Inflammatory macrophage treated with lipopolysaccharide for 1 hour (primary cell): Measurements from ENCODE around the gene KANSL1.
"Not testable (repeated sequence)": the region's sequence is repeated elsewhere in the genome, so short reads cannot be mapped to it uniquely, and the experiment has no call there.

Experiments
- DNase-seq, 2 donors: peaks; one replicate each; pipeline ENCODE4 v3.0.0-alpha.2; 2020 to 2022

Gene KANSL1

DNA sequence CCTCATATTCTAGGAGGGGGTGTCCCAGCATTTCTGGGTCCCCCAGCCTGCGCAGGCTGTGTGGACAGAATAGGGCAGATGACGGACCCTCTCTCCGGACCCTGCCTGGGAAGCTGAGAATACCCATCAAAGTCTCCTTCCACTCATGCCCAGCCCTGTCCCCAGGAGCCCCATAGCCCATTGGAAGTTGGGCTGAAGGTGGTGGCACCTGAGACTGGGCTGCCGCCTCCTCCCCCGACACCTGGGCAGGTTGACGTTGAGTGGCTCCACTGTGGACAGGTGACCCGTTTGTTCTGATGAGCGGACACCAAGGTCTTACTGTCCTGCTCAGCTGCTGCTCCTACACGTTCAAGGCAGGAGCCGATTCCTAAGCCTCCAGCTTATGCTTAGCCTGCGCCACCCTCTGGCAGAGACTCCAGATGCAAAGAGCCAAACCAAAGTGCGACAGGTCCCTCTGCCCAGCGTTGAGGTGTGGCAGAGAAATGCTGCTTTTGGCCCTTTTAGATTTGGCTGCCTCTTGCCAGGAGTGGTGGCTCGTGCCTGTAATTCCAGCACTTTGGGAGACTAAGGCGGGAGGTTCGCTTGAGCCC lies 182.5 kb downstream of the KANSL1 start:
- DNase-seq = no peak

DNA sequence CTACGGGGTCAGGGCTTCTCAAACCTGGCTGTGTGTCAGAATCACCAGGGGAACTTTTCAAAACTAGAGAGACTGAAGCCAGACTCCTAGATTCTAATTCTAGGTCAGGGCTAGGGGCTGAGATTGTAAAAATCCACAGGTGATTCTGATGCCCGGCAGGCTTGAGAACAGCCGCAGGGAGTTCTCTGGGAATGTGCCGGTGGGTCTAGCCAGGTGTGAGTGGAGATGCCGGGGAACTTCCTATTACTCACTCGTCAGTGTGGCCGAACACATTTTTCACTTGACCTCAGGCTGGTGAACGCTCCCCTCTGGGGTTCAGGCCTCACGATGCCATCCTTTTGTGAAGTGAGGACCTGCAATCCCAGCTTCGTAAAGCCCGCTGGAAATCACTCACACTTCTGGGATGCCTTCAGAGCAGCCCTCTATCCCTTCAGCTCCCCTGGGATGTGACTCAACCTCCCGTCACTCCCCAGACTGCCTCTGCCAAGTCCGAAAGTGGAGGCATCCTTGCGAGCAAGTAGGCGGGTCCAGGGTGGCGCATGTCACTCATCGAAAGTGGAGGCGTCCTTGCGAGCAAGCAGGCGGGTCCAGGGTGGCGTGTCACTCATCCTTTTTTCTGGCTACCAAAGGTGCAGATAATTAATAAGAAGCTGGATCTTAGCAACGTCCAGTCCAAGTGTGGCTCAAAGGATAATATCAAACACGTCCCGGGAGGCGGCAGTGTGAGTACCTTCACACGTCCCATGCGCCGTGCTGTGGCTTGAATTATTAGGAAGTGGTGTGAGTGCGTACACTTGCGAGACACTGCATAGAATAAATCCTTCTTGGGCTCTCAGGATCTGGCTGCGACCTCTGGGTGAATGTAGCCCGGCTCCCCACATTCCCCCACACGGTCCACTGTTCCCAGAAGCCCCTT lies 183.3 kb downstream of the KANSL1 start:
- no peak for DNase-seq

DNA sequence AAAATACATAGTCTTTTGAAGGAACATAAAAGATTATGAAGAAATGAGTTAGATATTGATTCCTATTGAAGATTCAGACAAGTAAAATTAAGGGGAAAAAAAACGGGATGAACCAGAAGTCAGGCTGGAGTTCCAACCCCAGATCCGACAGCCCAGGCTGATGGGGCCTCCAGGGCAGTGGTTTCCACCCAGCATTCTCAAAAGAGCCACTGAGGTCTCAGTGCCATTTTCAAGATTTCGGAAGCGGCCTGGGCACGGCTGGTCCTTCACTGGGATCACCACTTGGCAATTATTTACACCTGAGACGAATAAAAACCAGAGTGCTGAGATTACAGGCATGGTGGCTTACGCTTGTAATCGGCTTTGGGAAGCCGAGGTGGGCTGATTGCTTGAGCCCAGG lies 184.6 kb downstream of the KANSL1 start:
- DNase-seq = no peak

DNA sequence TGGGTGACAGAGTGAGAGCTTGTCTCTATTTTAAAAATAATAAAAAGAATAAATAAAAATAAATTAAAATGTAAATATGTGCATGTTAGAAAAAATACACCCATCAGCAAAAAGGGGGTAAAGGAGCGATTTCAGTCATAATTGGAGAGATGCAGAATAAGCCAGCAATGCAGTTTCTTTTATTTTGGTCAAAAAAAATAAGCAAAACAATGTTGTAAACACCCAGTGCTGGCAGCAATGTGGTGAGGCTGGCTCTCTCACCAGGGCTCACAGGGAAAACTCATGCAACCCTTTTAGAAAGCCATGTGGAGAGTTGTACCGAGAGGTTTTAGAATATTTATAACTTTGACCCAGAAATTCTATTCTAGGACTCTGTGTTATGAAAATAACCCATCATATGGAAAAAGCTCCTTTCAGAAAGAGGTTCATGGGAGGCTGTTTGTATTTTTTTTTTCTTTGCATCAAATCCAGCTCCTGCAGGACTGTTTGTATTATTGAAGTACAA lies 185.7 kb downstream of the KANSL1 start:
- no peak for DNase-seq

DNA sequence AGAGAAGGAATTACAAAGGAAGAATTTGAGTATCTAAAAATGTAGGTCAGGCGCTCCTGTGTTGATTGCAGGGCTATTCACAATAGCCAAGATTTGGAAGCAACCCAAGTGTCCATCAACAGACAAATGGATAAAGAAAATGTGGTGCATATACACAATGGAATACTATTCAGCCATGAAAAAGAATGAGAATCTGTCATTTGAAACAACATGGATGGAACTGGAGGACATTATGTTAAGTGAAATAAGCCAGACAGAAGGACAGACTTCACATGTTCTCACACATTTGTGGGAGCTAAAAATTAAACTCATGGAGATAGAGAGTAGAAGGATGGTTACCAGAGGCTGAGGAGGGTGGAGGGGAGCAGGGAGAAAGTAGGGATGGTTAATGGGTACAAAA lies 187.1 kb downstream of the KANSL1 start:
- DNase-seq = not testable (repeated sequence)

DNA sequence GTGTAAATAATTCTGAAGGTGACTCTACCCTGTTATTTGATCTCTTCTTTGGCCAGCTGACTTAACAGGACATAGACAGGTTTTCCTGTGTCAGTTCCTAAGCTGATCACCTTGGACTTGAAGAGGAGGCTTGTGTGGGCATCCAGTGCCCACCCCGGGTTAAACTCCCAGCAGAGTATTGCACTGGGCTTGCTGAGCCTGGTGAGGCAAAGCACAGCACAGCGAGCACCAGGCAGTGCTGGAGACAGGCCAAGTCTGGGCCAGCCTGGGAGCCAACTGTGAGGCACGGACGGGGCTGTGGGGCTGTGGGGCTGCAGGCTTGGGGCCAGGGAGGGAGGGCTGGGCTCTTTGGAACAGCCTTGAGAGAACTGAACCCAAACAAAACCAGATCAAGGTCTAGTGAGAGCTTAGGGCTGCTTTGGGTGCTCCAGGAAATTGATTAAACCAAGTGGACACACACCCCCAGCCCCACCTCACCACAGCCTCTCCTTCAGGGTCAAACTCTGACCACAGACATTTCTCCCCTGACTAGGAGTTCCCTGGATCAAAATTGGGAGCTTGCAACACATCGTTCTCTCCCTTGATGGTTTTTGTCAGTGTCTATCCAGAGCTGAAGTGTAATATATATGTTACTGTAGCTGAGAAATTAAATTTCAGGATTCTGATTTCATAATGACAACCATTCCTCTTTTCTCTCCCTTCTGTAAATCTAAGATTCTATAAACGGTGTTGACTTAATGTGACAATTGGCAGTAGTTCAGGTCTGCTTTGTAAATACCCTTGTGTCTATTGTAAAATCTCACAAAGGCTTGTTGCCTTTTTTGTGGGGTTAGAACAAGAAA lies 189.1 kb downstream of the KANSL1 start:
- DNase-seq = no peak

DNA sequence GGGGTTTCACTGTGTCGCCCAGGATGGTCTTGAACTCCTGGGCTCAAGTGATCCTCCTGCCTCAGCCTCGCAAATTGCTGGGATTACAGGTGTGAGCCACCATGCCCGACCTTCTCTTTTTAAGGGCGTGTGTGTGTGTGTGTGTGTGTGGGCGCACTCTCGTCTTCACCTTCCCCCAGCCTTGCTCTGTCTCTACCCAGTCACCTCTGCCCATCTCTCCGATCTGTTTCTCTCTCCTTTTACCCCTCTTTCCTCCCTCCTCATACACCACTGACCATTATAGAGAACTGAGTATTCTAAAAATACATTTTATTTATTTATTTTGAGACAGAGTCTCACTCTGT lies 190.3 kb downstream of the KANSL1 start:
- no peak for DNase-seq

DNA sequence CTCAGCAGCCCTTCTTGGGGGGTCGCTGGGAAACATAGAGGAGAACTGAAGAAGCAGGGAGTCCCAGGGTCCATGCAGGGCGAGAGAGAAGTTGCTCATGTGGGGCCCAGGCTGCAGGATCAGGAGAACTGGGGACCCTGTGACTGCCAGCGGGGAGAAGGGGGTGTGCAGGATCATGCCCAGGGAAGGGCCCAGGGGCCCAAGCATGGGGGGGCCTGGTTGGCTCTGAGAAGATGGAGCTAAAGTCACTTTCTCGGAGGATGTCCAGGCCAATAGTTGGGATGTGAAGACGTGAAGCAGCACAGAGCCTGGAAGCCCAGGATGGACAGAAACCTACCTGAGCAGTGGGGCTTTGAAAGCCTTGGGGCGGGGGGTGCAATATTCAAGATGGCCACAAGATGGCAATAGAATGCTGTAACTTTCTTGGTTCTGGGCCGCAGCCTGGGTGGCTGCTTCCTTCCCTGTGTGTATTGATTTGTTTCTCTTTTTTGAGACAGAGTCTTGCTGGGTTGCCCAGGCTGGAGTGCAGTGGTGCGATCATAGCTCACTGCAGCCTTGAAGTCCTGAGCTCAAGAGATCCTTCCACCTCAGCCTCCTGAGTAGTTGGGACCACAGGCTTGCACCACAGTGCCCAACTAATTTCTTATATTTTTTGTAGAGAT lies 190.8 kb downstream of the KANSL1 start:
- DNase-seq = peak; percentile 40 to 91

DNA sequence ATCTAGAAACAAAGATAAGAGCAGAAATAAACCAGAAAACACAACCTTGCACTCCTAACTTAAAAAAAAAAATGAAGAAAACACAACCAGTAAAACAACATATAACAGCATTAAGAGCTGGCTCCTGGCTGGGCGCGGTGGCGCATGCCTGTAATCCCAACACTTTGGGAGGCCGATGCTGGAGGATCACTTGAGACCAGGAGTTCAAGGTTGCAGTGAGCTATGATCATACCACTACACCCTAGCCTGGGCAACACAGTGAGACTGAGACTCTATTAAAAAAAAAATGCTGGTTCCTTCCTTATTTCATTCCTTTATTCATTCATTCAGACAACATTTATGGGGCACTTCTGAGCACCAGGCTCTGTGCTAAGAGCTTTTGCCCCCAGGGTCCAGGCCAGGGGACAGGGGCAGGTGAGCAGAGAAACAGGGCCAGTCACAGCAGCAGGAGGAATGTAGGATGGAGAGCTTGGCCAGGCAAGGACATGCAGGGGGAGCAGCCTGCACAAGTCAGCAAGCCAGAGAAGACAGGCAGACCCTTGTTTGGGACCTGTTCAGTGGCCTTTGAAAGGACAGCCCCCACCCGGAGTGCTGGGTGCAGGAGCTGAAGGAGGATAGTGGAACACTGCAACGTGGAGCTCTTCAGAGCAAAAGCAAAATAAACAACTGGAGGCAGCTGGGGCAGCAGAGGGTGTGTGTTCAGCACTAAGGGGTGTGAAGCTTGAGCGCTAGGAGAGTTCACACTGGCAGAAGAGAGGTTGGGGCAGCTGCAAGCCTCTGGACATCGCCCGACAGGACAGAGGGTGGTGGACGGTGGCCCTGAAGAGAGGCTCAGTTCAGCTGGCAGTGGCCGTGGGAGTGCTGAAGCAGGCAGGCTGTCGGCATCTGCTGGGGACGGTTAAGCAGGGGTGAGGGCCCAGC lies 191.6 kb downstream of the KANSL1 start:
- DNase-seq = no peak

DNA sequence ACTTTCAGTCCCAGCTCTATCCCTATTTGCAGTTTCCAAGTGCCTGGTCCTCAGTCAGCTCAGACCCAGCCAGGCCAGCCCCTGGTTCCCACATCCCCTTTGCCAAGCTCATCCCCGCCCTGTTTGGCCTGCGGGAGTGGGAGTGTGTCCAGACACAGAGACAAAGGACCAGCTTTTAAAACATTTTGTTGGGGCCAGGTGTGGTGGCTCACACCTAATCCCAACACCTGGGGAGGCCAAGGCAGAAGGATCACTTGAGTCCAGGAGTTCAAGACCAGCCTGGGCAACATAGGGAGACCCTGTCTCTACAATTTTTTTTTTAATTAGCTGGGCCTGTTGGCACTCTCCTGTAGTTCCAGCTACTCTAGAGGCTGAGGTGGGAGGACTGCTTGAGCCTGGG lies 192.5 kb downstream of the KANSL1 start:
- no peak for DNase-seq

DNA sequence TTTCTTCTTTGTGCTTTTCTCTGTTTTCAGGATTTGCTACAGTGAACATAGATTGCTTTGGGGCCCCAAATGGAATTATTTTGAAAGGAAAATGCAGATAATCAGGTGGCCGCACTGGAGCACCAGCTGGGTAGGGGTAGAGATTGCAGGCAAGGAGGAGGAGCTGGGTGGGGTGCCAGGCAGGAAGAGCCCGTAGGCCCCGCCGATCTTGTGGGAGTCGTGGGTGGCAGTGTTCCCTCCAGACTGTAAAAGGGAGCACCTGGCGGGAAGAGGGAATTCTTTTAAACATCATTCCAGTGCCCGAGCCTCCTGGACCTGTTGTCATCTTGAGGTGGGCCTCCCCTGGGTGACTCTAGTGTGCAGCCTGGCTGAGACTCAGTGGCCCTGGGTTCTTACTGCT lies 192.9 kb downstream of the KANSL1 start:
- no peak for DNase-seq

DNA sequence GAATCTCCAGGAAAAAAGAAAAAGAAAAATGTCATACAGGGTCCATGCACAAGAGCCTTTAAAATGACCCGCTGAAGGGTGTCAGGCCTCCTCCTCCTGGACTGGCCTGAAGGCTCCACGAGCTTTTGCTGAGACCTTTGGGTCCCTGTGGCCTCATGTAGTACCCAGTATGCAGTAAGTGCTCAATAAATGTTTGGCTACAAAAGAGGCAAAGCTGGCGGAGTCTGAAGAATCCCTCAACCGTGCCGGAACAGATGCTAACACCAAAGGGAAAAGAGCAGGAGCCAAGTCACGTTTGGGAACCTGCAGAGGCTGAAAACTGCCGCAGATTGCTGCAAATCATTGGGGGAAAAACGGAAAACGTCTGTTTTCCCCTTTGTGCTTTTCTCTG lies 193.3 kb downstream of the KANSL1 start:
- no peak for DNase-seq

DNA sequence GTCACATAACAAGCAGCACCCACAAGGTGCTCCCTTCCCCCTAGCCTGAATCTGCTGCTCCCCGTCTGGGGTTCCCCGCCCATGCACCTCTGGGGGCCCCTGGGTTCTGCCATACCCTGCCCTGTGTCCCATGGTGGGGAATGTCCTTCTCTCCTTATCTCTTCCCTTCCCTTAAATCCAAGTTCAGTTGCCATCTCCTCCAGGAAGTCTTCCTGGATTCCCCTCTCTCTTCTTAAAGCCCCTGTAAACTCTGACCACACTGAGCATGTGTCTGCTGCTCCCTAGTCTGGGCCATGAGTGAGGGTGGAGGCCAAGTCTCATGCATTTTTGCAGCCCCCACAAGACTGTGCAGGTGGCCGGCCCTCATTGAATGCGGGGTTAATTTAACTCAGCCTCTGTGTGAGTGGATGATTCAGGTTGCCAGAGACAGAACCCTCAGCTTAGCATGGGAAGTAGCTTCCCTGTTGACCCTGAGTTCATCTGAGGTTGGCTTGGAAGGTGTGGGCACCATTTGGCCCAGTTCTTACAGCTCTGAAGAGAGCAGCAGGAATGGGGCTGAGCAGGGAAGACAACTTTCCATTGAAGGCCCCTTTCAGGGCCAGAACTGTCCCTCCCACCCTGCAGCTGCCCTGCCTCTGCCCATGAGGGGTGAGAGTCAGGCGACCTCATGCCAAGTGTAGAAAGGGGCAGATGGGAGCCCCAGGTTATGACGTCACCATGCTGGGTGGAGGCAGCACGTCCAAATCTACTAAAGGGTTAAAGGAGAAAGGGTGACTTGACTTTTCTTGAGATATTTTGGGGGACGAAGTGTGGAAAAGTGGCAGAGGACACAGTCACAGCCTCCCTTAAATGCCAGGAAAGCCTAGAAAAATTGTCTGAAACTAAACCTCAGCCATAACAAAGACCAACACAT lies 194.0 kb downstream of the KANSL1 start, which contains the start of gene STH:
Gene STH, plus strand, starts transcription at position 264 of the 913 bp plus-strand sequence. Its CDS starts 30 bp downstream, at position 294.
- no peak for DNase-seq

DNA sequence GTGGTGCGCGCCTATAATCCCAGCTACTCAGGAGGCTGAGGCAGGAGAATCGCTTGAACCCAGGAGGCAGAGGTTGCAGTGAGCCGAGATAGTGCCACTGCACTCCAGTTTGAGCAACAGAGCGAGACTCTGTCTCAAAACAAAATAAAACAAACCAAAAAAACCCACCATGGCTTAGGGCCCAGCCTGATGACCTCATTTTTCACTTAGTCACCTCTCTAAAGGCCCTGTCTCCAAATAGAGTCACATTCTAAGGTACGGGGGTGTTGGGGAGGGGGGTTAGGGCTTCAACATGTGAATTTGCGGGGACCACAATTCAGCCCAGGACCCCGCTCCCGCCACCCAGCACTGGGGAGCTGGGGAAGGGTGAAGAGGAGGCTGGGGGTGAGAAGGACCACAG lies 195.6 kb downstream of the KANSL1 start:
- DNase-seq = no peak

DNA sequence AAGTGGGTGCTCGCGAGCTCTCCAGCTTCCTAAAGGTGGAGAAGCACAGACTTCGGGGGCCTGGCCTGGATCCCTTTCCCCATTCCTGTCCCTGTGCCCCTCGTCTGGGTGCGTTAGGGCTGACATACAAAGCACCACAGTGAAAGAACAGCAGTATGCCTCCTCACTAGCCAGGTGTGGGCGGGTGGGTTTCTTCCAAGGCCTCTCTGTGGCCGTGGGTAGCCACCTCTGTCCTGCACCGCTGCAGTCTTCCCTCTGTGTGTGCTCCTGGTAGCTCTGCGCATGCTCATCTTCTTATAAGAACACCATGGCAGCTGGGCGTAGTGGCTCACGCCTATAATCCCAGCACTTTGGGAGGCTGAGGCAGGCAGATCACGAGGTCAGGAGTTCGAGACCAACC lies 196.1 kb downstream of the KANSL1 start:
- DNase-seq = no peak

DNA sequence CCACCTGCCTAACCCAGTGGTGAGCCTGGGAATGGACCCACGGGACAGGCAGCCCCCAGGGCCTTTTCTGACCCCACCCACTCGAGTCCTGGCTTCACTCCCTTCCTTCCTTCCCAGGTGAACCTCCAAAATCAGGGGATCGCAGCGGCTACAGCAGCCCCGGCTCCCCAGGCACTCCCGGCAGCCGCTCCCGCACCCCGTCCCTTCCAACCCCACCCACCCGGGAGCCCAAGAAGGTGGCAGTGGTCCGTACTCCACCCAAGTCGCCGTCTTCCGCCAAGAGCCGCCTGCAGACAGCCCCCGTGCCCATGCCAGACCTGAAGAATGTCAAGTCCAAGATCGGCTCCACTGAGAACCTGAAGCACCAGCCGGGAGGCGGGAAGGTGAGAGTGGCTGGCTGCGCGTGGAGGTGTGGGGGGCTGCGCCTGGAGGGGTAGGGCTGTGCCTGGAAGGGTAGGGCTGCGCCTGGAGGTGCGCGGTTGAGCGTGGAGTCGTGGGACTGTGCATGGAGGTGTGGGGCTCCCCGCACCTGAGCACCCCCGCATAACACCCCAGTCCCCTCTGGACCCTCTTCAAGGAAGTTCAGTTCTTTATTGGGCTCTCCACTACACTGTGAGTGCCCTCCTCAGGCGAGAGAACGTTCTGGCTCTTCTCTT lies 196.8 kb downstream of the KANSL1 start:
- no peak for DNase-seq

DNA sequence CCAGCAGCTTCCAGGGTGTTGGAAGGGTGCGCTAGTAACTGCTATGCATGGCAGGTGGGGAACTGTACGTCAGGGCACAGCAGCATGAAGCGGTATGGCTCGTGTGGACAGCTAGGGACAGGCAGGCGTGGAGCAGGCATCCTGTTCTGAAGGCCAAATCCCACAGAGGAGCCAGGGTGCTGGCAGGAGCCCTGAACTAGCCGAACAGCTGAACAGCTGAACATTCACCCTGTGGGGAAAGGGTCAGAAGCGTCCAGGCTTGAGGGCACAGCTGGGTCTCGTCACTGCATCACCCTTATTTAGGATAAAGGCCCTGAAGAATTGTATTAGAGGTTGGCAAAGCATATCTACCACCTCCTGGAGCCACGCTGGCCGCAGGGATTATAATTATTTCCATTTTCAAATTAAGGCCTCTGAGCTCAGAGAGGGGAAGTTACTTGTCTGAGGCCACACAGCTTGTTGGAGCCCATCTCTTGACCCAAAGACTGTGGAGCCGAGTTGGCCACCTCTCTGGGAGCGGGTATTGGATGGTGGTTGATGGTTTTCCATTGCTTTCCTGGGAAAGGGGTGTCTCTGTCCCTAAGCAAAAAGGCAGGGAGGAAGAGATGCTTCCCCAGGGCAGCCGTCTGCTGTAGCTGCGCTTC lies 197.5 kb downstream of the KANSL1 start:
- DNase-seq = no peak

DNA sequence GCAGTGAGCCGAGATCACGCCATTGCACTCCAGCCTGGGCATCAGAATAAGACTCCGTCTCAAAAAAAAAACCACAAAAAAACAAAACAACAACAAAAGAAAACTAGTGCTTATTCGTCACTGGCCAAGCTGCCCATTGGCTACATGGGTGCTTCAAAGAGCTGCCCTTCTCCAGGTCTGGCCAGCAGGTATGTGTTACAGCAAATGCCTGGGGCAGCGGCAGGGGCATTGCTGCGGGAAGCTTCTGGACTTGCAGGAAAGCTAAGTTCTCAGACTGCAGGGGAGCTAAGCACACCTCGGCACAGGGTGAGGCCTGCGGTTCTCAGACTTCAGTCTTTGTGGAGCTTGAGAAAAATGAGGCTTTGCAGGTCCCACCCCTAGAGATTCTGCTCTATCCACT lies 198.2 kb downstream of the KANSL1 start:
- no peak for DNase-seq

DNA sequence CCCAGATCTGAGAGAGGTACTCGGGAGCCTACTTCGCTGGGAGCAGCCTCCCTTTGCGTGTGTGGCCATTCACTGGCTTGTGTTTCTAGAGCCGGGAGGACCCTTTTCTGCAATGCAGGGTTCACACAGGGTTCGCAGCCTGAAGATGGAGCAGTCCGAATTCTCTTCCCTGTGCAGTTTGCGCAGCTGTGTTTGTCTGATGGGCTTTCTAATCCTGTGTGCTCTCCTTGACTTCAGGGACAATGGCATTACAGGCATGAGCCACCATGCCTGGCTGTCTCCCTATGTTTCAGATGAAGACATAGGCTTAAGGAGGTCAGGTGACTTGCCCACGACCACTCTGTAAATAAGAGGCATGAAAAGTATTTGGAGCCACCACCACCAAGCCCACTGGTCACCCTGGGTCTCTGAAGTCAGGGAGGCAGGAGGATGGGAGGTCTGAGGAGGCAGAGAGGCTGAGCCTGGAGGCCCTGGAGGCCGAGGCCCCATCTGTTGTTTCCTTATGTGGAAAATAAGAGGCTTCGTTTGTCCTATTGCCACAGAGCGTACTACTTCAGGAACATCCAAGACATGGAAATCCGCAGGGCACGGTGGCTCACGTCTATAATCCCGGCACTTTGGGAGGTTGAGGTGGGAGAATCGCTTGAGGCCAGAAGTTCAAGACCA lies 199.1 kb downstream of the KANSL1 start:
- no peak for DNase-seq
